IPS-18a (cell line): ENCODE measurements around the gene PAK3.

Experiments used
- H3K27ac ChIP-seq: one replicate; pipeline ENCODE4 v1.5.1; 2013; ENCODE audit warnings: low read length
- H3K27me3 ChIP-seq: one replicate; pipeline ENCODE4 v1.6.1; 2013; ENCODE audit warnings: mild to moderate bottlenecking, low read length; ENCODE audit not compliant: control insufficient read depth, insufficient read depth
- H3K36me3 ChIP-seq: one replicate; pipeline ENCODE4 v1.6.1; 2013; ENCODE audit warnings: low read depth, low read length; ENCODE audit not compliant: control insufficient read depth
- H3K4me1 ChIP-seq: one replicate; pipeline ENCODE4 v1.6.1; 2013; ENCODE audit warnings: low read depth, low read length; ENCODE audit not compliant: control insufficient read depth
- H3K4me3 ChIP-seq: one replicate; pipeline ENCODE4 v1.5.1; 2013; ENCODE audit warnings: low read length
- H3K9ac ChIP-seq: one replicate; pipeline ENCODE4 v1.6.1; 2013; ENCODE audit warnings: mild to moderate bottlenecking, low read length, moderate library complexity
- H3K9me3 ChIP-seq: one replicate; pipeline ENCODE4 v1.6.1; 2013; ENCODE audit warnings: low read depth, low read length; ENCODE audit not compliant: control insufficient read depth

PAK3 gene

DNA sequence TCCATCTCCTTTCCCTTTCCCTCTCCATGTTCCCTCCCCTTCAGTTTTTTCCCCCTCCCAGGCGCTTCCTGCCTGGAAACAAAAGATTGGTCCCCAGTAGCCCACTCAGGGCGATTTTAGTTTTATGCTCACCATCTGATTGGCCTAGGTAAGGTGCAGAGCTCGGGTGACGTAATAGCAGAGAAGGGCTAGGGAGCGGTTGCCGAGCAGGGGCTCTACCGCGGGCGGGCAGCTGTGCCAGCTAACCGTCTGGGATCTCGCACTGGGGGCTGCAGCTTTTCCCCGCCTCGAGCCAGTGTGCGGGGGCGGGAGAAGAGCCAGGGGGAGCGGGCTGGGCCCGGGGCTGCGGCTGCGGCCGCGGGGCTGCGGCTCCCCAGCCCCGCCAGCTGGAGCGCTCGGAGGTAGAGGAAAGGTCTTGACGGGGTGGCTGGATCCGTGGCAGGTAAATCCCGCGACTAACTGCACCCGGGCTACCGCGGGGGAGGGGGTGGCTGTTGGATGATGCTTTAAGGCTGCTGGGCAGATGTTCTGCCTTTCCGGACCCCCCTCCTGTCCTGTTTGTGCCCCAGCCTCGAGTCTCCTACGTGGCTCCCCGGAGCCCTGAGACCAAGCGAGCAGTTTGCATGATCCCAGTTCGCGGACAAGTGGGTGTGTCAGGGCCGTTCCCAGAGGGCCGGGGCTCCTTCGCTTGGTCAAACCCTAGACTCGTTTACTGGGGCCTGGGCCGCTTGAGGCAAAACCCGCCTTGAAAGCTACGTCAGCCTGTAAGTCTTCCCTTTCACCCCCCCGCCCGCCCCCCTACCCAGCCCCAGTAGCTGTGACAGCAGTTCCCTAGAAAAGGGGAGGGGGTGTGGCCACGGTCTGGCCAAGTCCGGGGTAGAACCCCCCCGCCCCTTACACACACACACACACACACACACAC, at the start of gene PAK3:
PAK3 (plus strand) TSS at position 218 of the 922 bp plus-strand sequence. CDS start 26,913 bp downstream, outside the sequence.
- peaks cover 22% of the 10 kb centered on the region for H3K4me1 ChIP-seq
- H3K36me3 ChIP-seq = peaks cover 9% of the 10 kb centered on the region
- no peaks in the 10 kb centered on the region for H3K9me3 ChIP-seq
- peak within 1 kb of the TSS; percentile 84 for H3K4me3 ChIP-seq
- H3K9ac ChIP-seq = peak within 1 kb of the TSS; percentile 51
- no peak within 1 kb of the TSS for H3K27ac ChIP-seq
- no peaks in the 10 kb centered on the region for H3K27me3 ChIP-seq

DNA sequence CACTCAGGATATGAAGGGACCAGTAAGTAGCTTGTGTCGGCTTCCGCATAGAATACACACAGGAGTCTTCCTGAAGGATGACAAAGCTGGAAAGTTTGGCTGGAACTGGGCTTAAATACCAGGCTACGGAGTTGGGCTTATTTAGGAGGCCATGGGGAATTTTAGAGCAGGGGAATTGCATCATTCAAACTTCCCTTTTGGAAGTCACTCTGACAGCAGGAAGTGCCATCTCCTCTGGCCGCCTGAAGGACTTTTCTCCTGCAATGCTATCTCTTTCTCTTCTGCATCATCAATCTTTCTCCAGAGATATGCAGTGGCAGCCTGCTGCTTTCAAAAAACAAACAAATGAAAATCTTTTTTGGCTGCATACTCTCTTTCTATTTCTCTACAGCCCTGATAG, 48.4 kb upstream of the PAK3 start:
- Histone ChIP-seq H3K9me3 (no peaks in the 10 kb centered on the region), H3K27me3 (no peaks in the 10 kb centered on the region), H3K36me3 (no peaks in the 10 kb centered on the region), H3K27ac (no peak overlapping the region), H3K4me3 (no peak overlapping the region), H3K4me1 (no peaks in the 10 kb centered on the region), H3K9ac (no peak overlapping the region)

DNA sequence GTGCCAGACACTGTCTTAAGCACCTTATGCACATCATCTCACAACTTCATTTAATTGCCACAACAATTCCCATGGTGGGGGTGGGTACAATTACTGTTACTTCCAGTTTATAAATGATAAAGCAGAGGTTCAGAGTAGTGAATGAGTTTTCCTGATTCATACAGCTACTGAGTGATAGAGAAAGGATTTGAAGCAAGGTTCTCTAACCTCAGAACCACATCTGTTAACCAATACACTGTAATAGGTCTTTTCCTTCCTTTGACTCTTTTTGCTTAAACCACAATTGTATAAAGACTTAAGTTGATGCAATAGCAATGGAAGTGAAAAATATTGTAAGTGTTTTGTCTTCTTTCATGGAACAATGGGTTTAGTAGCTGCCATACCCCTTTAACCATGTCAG, 43.5 kb upstream of the PAK3 start:
- H3K27ac ChIP-seq = no peak overlapping the region
- no peaks in the 10 kb centered on the region for H3K36me3 ChIP-seq
- no peak overlapping the region for H3K9ac ChIP-seq
- H3K4me1 ChIP-seq = no peaks in the 10 kb centered on the region
- H3K4me3 ChIP-seq = no peak overlapping the region
- no peaks in the 10 kb centered on the region for H3K27me3 ChIP-seq
- no peaks in the 10 kb centered on the region for H3K9me3 ChIP-seq

DNA sequence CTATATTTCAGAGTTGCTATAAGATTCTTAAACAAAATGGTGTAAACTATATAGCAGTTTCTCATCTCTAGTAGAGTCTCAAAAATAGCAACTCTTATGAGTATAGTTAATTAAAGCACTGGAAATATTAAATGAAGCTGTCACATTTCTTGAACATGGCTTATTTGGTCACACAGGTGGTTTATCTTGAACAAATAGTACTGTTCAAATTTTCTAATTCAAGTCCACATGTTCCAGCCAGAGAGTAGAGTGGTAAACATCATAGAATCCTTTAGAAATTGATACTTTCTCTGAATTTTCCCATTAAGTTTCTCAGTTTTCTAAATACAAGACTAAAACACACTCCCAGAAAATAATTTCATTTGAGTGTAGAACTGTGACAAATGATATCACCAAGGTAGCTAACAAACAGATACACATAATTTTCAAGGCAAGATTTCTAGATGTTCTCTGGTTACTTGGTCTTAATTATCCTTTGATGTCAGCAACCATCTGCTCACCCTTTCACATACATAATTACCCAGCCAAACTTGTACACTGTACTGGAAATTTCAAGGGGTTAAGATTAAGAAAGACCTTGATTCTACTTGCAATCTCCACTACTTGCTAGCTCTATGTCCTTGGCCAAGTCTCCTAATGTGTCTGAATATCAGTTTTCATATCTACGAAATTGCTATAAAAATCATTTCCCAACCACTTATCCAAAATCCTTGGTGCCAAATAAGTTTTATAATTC, 24.3 kb upstream of the PAK3 start:
- no peak overlapping the region for H3K4me3 ChIP-seq
- H3K9ac ChIP-seq = no peak overlapping the region
- H3K9me3 ChIP-seq = no peaks in the 10 kb centered on the region

DNA sequence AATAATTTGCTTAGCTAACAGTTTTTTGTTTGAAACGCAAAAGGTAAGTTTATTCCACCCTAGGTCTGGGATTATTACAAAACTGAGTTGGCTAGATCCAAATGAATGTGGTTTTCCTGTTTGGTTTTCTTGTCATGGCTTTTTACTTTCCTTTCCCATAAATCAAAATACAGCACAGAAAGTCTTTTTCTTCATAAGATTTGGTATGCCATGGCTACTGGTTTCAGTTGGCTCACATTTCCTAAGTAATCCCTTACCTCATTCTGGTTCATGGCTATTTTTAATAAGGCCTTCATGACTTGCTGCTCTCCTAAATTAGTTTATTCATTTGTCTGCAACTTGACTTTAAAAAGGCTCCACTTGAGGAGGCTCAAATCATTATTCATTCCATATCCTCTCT, 12.9 kb upstream of the PAK3 start:
- no peaks in the 10 kb centered on the region for H3K27me3 ChIP-seq
- no peak overlapping the region for H3K4me3 ChIP-seq
- H3K27ac ChIP-seq = no peak overlapping the region
- no peak overlapping the region for H3K9ac ChIP-seq
- H3K36me3 ChIP-seq = no peaks in the 10 kb centered on the region
- H3K4me1 ChIP-seq = peaks cover 44% of the 10 kb centered on the region
- no peaks in the 10 kb centered on the region for H3K9me3 ChIP-seq

More for the DNA sequence above, 24.3 kb upstream of the PAK3 start:
- H3K27me3 ChIP-seq = no peaks in the 10 kb centered on the region
- H3K27ac ChIP-seq = no peak overlapping the region
- no peaks in the 10 kb centered on the region for H3K36me3 ChIP-seq
- peaks cover 4% of the 10 kb centered on the region for H3K4me1 ChIP-seq

DNA sequence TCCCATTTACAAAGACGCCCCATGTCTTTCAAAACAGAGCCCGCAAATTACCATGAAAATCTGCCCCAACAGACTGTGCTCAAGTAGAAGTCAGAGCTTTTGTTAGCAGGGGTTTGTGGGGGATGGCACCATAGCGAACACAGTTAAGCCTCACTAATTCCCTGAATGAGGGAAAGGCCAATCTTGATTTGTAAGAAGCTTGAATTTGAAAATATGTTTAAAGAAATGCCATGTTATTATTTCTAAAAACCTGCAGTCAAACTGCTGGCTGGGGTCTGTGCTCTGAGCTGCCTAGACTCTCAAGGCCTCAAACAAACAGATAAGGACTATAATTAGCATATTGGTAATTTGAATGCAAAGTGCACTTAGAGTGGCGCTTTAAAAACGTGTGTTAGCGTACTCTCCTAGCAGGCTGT, 9.4 kb upstream of the PAK3 start:
- peak overlapping the region; percentile 46 for H3K4me3 ChIP-seq

DNA sequence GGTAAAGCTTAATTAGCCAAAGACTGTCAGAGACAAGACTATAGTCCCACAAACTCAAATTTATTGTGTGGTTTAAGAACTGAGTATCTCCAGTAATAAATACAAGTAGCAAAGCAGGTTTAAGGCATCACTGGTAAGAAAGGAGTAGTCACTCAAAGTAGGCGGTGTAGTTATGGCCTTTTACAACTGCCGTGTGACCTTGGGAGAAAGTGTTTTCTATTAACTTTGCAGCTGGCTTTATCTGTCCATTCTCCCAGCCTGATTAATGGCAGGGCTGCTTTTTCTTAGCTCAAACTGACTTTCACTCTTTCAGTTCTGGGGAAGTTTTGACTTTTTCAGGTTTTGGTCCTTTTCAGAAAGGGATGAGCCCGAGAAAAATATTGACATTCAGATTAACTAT, 7.4 kb upstream of the PAK3 start:
- Histone ChIP-seq H3K27me3 (no peaks in the 10 kb centered on the region), H3K4me1 (peaks cover 51% of the 10 kb centered on the region), H3K4me3 (no peak overlapping the region)

More for the DNA sequence above, 9.4 kb upstream of the PAK3 start:
- H3K9me3 ChIP-seq = no peaks in the 10 kb centered on the region
- H3K27me3 ChIP-seq = no peaks in the 10 kb centered on the region
- peak overlapping the region; percentile 53 for H3K9ac ChIP-seq
- peak overlapping the region; percentile 87 for H3K27ac ChIP-seq
- H3K4me1 ChIP-seq = peaks cover 52% of the 10 kb centered on the region
- no peaks in the 10 kb centered on the region for H3K36me3 ChIP-seq

DNA sequence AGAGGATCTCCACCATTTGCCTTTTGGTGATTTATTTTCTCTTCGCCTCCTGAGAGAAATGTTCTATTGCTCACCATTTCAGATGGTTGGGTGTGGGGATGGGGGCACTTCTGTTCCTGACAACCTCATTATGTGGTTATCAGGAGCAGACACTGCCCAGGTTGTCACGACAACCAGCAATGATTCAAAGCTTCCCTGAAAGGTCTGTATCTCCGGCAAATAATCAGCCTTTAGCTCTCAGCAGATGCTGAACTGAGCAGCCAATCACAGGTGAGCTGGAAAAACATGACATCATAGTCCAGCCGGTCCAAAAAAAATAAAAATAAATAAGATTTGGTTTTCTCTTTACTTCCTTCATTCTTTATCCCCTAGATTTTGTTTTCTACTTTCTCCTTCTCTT, 5.5 kb upstream of the PAK3 start:
- H3K27ac ChIP-seq = no peak overlapping the region
- no peaks in the 10 kb centered on the region for H3K36me3 ChIP-seq
- no peaks in the 10 kb centered on the region for H3K9me3 ChIP-seq
- no peak overlapping the region for H3K4me3 ChIP-seq
- no peak overlapping the region for H3K9ac ChIP-seq
- peaks cover 38% of the 10 kb centered on the region for H3K4me1 ChIP-seq
- no peaks in the 10 kb centered on the region for H3K27me3 ChIP-seq

More for the DNA sequence above, 7.4 kb upstream of the PAK3 start:
- no peak overlapping the region for H3K27ac ChIP-seq
- H3K9ac ChIP-seq = no peak overlapping the region
- no peaks in the 10 kb centered on the region for H3K36me3 ChIP-seq
- H3K9me3 ChIP-seq = no peaks in the 10 kb centered on the region

DNA sequence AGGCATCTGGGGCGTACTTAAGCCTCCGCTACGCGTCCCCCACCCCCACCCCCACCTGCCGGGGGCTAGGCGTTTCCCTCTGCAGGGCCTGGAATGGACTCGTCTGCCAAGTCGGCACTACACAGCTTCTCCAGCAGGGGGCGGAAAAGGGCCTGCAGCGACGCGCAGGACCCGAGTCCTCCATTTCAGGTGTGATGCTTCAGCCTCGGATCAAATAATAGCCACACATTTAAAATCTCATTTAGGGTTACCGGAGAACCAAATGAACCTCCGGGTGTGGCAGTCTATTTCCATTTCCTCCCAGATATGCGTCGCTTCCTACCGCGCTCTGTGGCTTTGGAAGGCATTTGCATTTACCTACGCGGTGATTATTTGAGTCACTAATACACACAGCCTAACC, 2.9 kb downstream of the PAK3 start:
- Histone ChIP-seq H3K27me3 (no peaks in the 10 kb centered on the region), H3K36me3 (peaks cover 18% of the 10 kb centered on the region), H3K9me3 (no peaks in the 10 kb centered on the region), H3K27ac (no peak overlapping the region), H3K4me3 (peak overlapping the region; percentile 31), H3K4me1 (peaks cover 22% of the 10 kb centered on the region), H3K9ac (no peak overlapping the region)

DNA sequence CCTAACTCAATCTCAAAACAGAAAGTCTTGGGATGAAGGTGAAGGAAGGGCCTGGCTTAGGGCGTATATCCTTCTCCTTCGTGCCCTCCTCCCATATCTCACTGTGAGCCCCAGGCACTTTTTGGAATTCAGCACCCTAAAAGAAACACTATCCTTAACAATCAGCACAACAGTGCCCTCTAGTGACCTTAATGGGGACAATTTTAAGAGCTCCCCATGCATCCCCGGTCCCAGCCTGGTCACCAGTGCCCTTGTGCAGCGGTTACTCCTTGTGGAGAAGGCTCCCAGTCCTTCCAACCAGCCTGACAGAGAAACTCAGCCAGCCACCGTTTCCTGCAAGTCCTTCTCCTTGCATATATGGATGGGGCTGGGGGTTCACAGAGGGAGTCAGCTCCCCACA, 4.2 kb downstream of the PAK3 start:
- H3K9ac ChIP-seq = no peak overlapping the region
- H3K4me3 ChIP-seq = no peak overlapping the region
- peaks cover 19% of the 10 kb centered on the region for H3K4me1 ChIP-seq
- H3K36me3 ChIP-seq = peaks cover 28% of the 10 kb centered on the region
- no peaks in the 10 kb centered on the region for H3K9me3 ChIP-seq
- no peaks in the 10 kb centered on the region for H3K27me3 ChIP-seq
- no peak overlapping the region for H3K27ac ChIP-seq

DNA sequence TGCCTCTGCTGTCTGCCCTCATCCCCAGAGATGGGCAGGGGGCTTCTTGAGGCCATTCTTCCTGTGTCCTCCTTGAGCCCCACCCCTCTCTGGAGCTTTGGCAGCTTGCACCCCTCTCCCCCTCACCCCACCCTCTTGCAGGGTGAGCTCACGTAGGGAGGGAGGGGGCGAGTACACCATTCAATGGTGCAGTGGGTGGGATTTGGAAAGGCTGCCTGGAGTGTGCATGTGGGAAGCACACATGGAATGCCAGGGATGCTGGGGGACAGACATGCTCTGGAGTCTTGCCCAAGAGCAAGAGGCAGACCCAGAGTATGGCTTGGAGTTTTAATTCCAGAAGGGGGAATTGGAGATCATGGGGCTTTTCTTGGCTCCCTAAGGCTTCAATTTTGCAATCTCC, 5.6 kb downstream of the PAK3 start:
- Histone ChIP-seq H3K4me1 (peaks cover 16% of the 10 kb centered on the region), H3K27ac (no peak overlapping the region), H3K36me3 (peaks cover 42% of the 10 kb centered on the region), H3K9me3 (no peaks in the 10 kb centered on the region), H3K4me3 (no peak overlapping the region), H3K9ac (no peak overlapping the region), H3K27me3 (no peaks in the 10 kb centered on the region)
